SK-N-SH (cell line): ENCODE measurements around the gene SUN2. TPM values are rescaled to one million over a fixed set of nuclear protein-coding genes. Genes with fewer than 3 reads are reported as not detected.

Experiments used
- CTCF ChIA-PET: fragments of 300-600, 350-600 bp; formaldehyde crosslinking; extraction: SDS; loops from one replicate; lab custom pipeline; 2021; lab: Yijun Ruan, JAX
- POLR2A ChIA-PET: fragments of 350-600 bp; sonication (Branson Sonifier 250); formaldehyde crosslinking; extraction: SDS; loops from one replicate; lab custom pipeline; 2020; ENCODE audit warnings: antibody characterized with exemption, inconsistent platforms; lab: Yijun Ruan, JAX
- DNase-seq: peaks from one replicate; pipeline ENCODE4 v3.0.0; 2012
- H2AFZ ChIP-seq: fragments of 200-600 bp; sonication (generic); 2 replicates; pipeline ENCODE4 v1.8.1; 2016; ENCODE audit warnings: antibody characterized with exemption, mild to moderate bottlenecking, low read depth
- H3F3A ChIP-seq: fragments of 200-600 bp; sonication (generic); replicated peaks from 2 replicates; pipeline ENCODE3; 2016; ENCODE audit warnings: antibody characterized with exemption, mild to moderate bottlenecking; ENCODE audit not compliant: insufficient read depth
- H3K27ac ChIP-seq, 2 experiments: fragments of 200-500 bp in 1 of 2; fragments of 200-600 bp in 1 of 2; sonication (Bioruptor generic) in 1 of 2; sonication (generic), shearing (Covaris generic) in 1 of 2; 2 replicates each; pipeline versions ENCODE4 v1.5.1 to v1.6.1; 2014 to 2016; ENCODE audit warnings: low read depth in 2 of 2, inconsistent platforms in 1 of 2, low read length in 1 of 2, mild to moderate bottlenecking in 1 of 2, mixed read lengths in 1 of 2
- H3K27me3 ChIP-seq: fragments of 200-600 bp; sonication (generic), shearing (Covaris generic); 2 replicates; pipeline ENCODE4 v1.6.1; 2016; ENCODE audit warnings: mixed run types; ENCODE audit not compliant: insufficient read depth
- H3K36me3 ChIP-seq, 2 experiments: fragments of 200-500 bp in 1 of 2; fragments of 200-600 bp in 1 of 2; sonication (Bioruptor generic) in 1 of 2; sonication (generic) in 1 of 2; replicated peaks in 1 of 2; 2 replicates each; pipeline versions ENCODE3 to v1.5.1; 2014 to 2016; ENCODE audit warnings: low read length in 1 of 2, mild to moderate bottlenecking in 1 of 2; ENCODE audit not compliant: insufficient read depth in 2 of 2, control insufficient read depth in 1 of 2
- H3K4me1 ChIP-seq, 2 experiments: fragments of 200-500 bp in 1 of 2; fragments of 200-600 bp in 1 of 2; sonication (Bioruptor generic) in 1 of 2; sonication (generic), shearing (Covaris generic) in 1 of 2; 2 replicates each; pipeline versions ENCODE4 v1.5.1 to v1.6.1; 2014 to 2016; ENCODE audit warnings: low read depth in 1 of 2, low read length in 1 of 2, mixed run types in 1 of 2; ENCODE audit not compliant: insufficient read depth in 2 of 2, control insufficient read depth in 1 of 2
- H3K4me2 ChIP-seq: fragments of 200-600 bp; sonication (generic), shearing (Covaris generic); 2 replicates; pipeline ENCODE4 v1.6.1; 2017; ENCODE audit warnings: mixed run types
- H3K4me3 ChIP-seq, 2 experiments: fragments of 200-500 bp in 1 of 2; fragments of 200-600 bp in 1 of 2; sonication (Bioruptor generic) in 1 of 2; sonication (generic), shearing (Covaris generic) in 1 of 2; 2 replicates each; pipeline versions ENCODE4 v1.5.1 to v1.8.1; 2014 to 2016; ENCODE audit warnings: low read depth in 2 of 2, inconsistent platforms in 1 of 2, low read length in 1 of 2, mild to moderate bottlenecking in 1 of 2, mixed read lengths in 1 of 2, moderate library complexity in 1 of 2
- H3K79me2 ChIP-seq: fragments of 200-600 bp; sonication (generic); 2 replicates; pipeline ENCODE4 v1.8.1; 2017; ENCODE audit warnings: mild to moderate bottlenecking; ENCODE audit not compliant: insufficient read depth
- H3K9ac ChIP-seq: fragments of 200-600 bp; sonication (generic); 2 replicates; pipeline ENCODE4 v1.6.1; 2017; ENCODE audit warnings: mixed run types
- H3K9me2 ChIP-seq: fragments of 200-600 bp; sonication (generic); 2 replicates; pipeline ENCODE4 v1.6.1; 2017; ENCODE audit warnings: mixed run types
- H3K9me3 ChIP-seq: fragments of 200-600 bp; sonication (generic); 2 replicates; pipeline ENCODE4 v1.6.1; 2017; ENCODE audit warnings: mixed run types, mild to moderate bottlenecking, moderate library complexity
- H4K20me1 ChIP-seq: fragments of 200-600 bp; sonication (generic); 2 replicates; pipeline ENCODE4 v1.6.1; 2017; ENCODE audit warnings: mild to moderate bottlenecking, mixed run types; ENCODE audit not compliant: insufficient read depth
- CTCF ChIP-seq: fragments of 200-600 bp; sonication (generic); IDR thresholded peaks from 2 replicates; pipeline ENCODE4 v1.6.1; 2017; ENCODE audit warnings: antibody characterized with exemption, mild to moderate bottlenecking, moderate library complexity
- ELF1 ChIP-seq: IDR thresholded peaks from 2 replicates; pipeline ENCODE4 v1.4.0; 2012
- FOSL2 ChIP-seq: IDR thresholded peaks from 2 replicates; pipeline ENCODE4 v1.4.0; 2012; ENCODE audit warnings: low read depth, mild to moderate bottlenecking, moderate library complexity, borderline replicate concordance
- FOXJ3 ChIP-seq: sonication (generic); formaldehyde crosslinking; IDR thresholded peaks from 2 replicates; pipeline ENCODE4 v1.5.1; 2020; ENCODE audit warnings: mild to moderate bottlenecking, missing genetic modification reagents
- FOXM1 ChIP-seq: IDR thresholded peaks from 2 replicates; pipeline ENCODE4 v1.4.0; 2012; ENCODE audit warnings: low read depth, mild to moderate bottlenecking
- GABPA ChIP-seq: IDR thresholded peaks from 2 replicates; pipeline ENCODE4 v1.4.0; 2012; ENCODE audit warnings: low read depth, mild to moderate bottlenecking
- JUND ChIP-seq: IDR thresholded peaks from 2 replicates; pipeline ENCODE4 v1.4.0; 2012
- MEF2A ChIP-seq: IDR thresholded peaks from 2 replicates; pipeline ENCODE4 v1.4.0; 2012; ENCODE audit warnings: low read depth, borderline replicate concordance
- MXI1 ChIP-seq: IDR thresholded peaks from 2 replicates; pipeline ENCODE4 v1.6.1; 2012; ENCODE audit warnings: mild to moderate bottlenecking, low read depth, low read length, improper control_type of control experiment
- NFIC ChIP-seq: IDR thresholded peaks from 2 replicates; pipeline ENCODE4 v1.4.0; 2012; ENCODE audit warnings: borderline replicate concordance
- NRF1 ChIP-seq: IDR thresholded peaks from 2 replicates; pipeline ENCODE4 v1.6.1; 2012; ENCODE audit warnings: low read depth, mild to moderate bottlenecking, low read length
- RFX5 ChIP-seq: IDR thresholded peaks from 2 replicates; pipeline ENCODE4 v1.6.1; 2012; ENCODE audit warnings: mild to moderate bottlenecking, improper control_type of control experiment, low read length
- SMC3 ChIP-seq: IDR thresholded peaks from 2 replicates; pipeline ENCODE4 v1.6.1; 2012; ENCODE audit warnings: low read depth, low read length, improper control_type of control experiment
- TAF1 ChIP-seq: IDR thresholded peaks from 2 replicates; pipeline ENCODE4 v1.6.1; 2012; ENCODE audit warnings: low read depth, mild to moderate bottlenecking, low read length, moderate library complexity, borderline replicate concordance
- YY1 ChIP-seq: IDR thresholded peaks from 2 replicates; pipeline ENCODE4 v1.4.0; 2012; ENCODE audit warnings: low read depth, mild to moderate bottlenecking
- WGBS: methylation state at CpG from one replicate; pipeline ENCODE4 v1.1.6; 2017; ENCODE audit warnings: low lambda C conversion rate; 5-methylcytosine and 5-hydroxymethylcytosine counted together
- polyA plus RNA-seq, 3 experiments: library from polyadenylated mRNA; depleted of rRNA; stranded (reverse); fragments of >200 nt; gene quantifications; 2 replicates each; pipeline ENCODE4 v1.2.3, GENCODE V29; 2012
- TF ChIP-seq, protein P1 (sequence below): IDR thresholded peaks from 2 replicates; pipeline ENCODE4 v1.6.1; 2012; ENCODE audit warnings: mild to moderate bottlenecking, low read depth, low read length, moderate library complexity

The SUN2 gene
- polyA plus RNA-seq, 1 of the 3 experiments (the other 2 are of a cell fraction), result 10.2 TPM

- H4K20me1 ChIP-seq, result no peaks in the 10 kb centered on the region
- TF ChIP-seq TAF1 (no peak), YY1 (no peak), NRF1 (no peak), MXI1 (no peak), RFX5 (no peak), FOXM1 (no peak), GABPA (no peak), FOSL2 (no peak)
- TF ChIP-seq, all 33 proteins: peak for 0
- Histone ChIP-seq H3K9me2 (no peaks in the 10 kb centered on the region), H3K9me3 (no peaks in the 10 kb centered on the region), H3K27ac (no peak overlapping the region), H2AFZ (no peak overlapping the region), H3F3A (no peaks in the 10 kb centered on the region), H3K36me3 (no peaks in the 10 kb centered on the region), H3K27me3 (no peaks in the 10 kb centered on the region), H3K79me2 (no peaks in the 10 kb centered on the region), H3K9ac (no peak overlapping the region), H3K4me1 (peaks cover 0 to 3% of the 10 kb centered on the region in 2 experiments; a peak in 1 of 4 replicates), H3K4me2 (no peak overlapping the region), H3K4me3 (no peak overlapping the region)
- ChIA-PET POLR2A (no interaction called here), CTCF (interaction anchor here (1.3 kb wide), 1 partner anchor 96 kb away, joined by 3 read pairs; no protein-coding TSS in a partner anchor)
- no peak for DNase-seq
- 100% methylated on average over 3 of the region's 8 CpGs for WGBS
Observed at GRCh38 chr22:38772623-38772873, 16.8 kb upstream of the SUN2 start.

- Histone ChIP-seq H4K20me1 (no peaks in the 10 kb centered on the region), H3K36me3 (no peaks in the 10 kb centered on the region), H3K27me3 (no peaks in the 10 kb centered on the region), H3K27ac (no peak overlapping the region), H3F3A (no peaks in the 10 kb centered on the region), H3K4me2 (no peak overlapping the region), H3K9me3 (no peaks in the 10 kb centered on the region), H2AFZ (no peak overlapping the region), H3K9ac (no peak overlapping the region), H3K79me2 (no peaks in the 10 kb centered on the region), H3K4me1 (peaks cover 0 to 3% of the 10 kb centered on the region in 2 experiments; a peak in 1 of 4 replicates), H3K9me2 (no peaks in the 10 kb centered on the region), H3K4me3 (no peak overlapping the region)
- ChIA-PET POLR2A (no interaction called here), CTCF (interaction anchor here (0.8 to 4.1 kb wide), 7 partner anchors 14 to 365 kb away, joined by 3 to 47 read pairs (median 25); partner anchors contain the start of genes CBX6 and NPTXR)
- 81% methylated on average over 4 of the region's 16 CpGs for WGBS
- no peak for DNase-seq
- TF ChIP-seq SMC3 (no peak), ELF1 (no peak), NFIC (no peak), MEF2A (no peak), JUND (no peak), RFX5 (no peak), TAF1 (no peak), FOXJ3 (CRISPR knock-in tag) (no peak), CTCF (no peak)
- TF ChIP-seq, protein P1, sequence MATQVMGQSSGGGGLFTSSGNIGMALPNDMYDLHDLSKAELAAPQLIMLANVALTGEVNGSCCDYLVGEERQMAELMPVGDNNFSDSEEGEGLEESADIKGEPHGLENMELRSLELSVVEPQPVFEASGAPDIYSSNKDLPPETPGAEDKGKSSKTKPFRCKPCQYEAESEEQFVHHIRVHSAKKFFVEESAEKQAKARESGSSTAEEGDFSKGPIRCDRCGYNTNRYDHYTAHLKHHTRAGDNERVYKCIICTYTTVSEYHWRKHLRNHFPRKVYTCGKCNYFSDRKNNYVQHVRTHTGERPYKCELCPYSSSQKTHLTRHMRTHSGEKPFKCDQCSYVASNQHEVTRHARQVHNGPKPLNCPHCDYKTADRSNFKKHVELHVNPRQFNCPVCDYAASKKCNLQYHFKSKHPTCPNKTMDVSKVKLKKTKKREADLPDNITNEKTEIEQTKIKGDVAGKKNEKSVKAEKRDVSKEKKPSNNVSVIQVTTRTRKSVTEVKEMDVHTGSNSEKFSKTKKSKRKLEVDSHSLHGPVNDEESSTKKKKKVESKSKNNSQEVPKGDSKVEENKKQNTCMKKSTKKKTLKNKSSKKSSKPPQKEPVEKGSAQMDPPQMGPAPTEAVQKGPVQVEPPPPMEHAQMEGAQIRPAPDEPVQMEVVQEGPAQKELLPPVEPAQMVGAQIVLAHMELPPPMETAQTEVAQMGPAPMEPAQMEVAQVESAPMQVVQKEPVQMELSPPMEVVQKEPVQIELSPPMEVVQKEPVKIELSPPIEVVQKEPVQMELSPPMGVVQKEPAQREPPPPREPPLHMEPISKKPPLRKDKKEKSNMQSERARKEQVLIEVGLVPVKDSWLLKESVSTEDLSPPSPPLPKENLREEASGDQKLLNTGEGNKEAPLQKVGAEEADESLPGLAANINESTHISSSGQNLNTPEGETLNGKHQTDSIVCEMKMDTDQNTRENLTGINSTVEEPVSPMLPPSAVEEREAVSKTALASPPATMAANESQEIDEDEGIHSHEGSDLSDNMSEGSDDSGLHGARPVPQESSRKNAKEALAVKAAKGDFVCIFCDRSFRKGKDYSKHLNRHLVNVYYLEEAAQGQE, result no peak
Observed at GRCh38 chr22:38770257-38770949, 14.6 kb upstream of the SUN2 start.
